HTR-8/SVneo (cell line): Measurements from ENCODE around the gene RPUSD2.
"Not testable (repeated sequence)": the region's sequence is repeated elsewhere in the genome, so short reads cannot be mapped to it uniquely, and the experiment has no call there.

ENCODE experiments used
- DNase-seq: peaks from one replicate; pipeline ENCODE4 v3.0.0; 2011; ENCODE audit warnings: low spot score, mixed read lengths; ENCODE audit not compliant: insufficient read length
- FAIRE-seq: peaks from 2 replicates; lab custom pipeline; 2011; peaks lifted over from hg19 to GRCh38; lab: Jason Lieb, UNC

RPUSD2 gene

GRCh38 chr15:40564591-40565332 lies 4.3 kb upstream of the RPUSD2 start, which contains the start of gene CCDC32:
Gene CCDC32 (minus strand): TSS chr15:40565042. CDS start chr15:40563015, 2,027 bp downstream.
- FAIRE-seq, result peak; percentile 86
- peak; percentile 99 for DNase-seq

- no peak for FAIRE-seq
- no peak for DNase-seq
Measured at GRCh38 chr15:40565333-40566238, 3.5 kb upstream of the RPUSD2 start.

- FAIRE-seq (no peak), DNase-seq (no peak)
Measured at GRCh38 chr15:40567111-40567510, 2.0 kb upstream of the RPUSD2 start.

- DNase-seq (no peak), FAIRE-seq (no peak)
Measured at GRCh38 chr15:40575113-40575512, 6.0 kb downstream of the RPUSD2 start.

- not testable (repeated sequence) for DNase-seq, FAIRE-seq
Measured at GRCh38 chr15:40576914-40577313, 7.8 kb downstream of the RPUSD2 start.

GRCh38 chr15:40578892-40579291 lies 9.8 kb downstream of the RPUSD2 start:
- no peak for DNase-seq
- FAIRE-seq, result no peak

GRCh38 chr15:40581796-40582195 lies 12.7 kb downstream of the RPUSD2 start:
- DNase-seq, FAIRE-seq: not testable (repeated sequence)

GRCh38 chr15:40582726-40583246 lies 13.7 kb downstream of the RPUSD2 start:
- DNase-seq, result no peak
- FAIRE-seq, result no peak

GRCh38 chr15:40584191-40584590 lies 15.1 kb downstream of the RPUSD2 start:
- DNase-seq (no peak), FAIRE-seq (no peak)

GRCh38 chr15:40590667-40591050 lies 21.6 kb downstream of the RPUSD2 start:
- no peak for FAIRE-seq
- no peak for DNase-seq

GRCh38 chr15:40591389-40591788 lies 22.3 kb downstream of the RPUSD2 start:
- DNase-seq, result no peak
- no peak for FAIRE-seq

- DNase-seq (no peak), FAIRE-seq (no peak)
Measured at GRCh38 chr15:40593165-40593564, 24.1 kb downstream of the RPUSD2 start.

GRCh38 chr15:40593588-40594428 lies 24.7 kb downstream of the RPUSD2 start, which contains the start of gene KNL1:
Gene KNL1 (plus strand): TSS chr15:40594249. CDS start chr15:40602932, 8,683 bp downstream.
- DNase-seq (peak; percentile 77), FAIRE-seq (no peak)

GRCh38 chr15:40594429-40594836 lies 25.3 kb downstream of the RPUSD2 start:
- DNase-seq (peak; percentile 54), FAIRE-seq (no peak)

- FAIRE-seq (no peak), DNase-seq (no peak)
Measured at GRCh38 chr15:40595219-40595618, 26.1 kb downstream of the RPUSD2 start.

- no peak for FAIRE-seq
- DNase-seq, result no peak
Measured at GRCh38 chr15:40595773-40596172, 26.7 kb downstream of the RPUSD2 start.

GRCh38 chr15:40597024-40597423 lies 27.9 kb downstream of the RPUSD2 start:
- FAIRE-seq (no peak), DNase-seq (no peak)

GRCh38 chr15:40598126-40598525 lies 29.0 kb downstream of the RPUSD2 start:
- no peak for DNase-seq
- no peak for FAIRE-seq

GRCh38 chr15:40598672-40599071 lies 29.6 kb downstream of the RPUSD2 start:
- DNase-seq, result no peak
- no peak for FAIRE-seq

GRCh38 chr15:40600956-40601355 lies 31.9 kb downstream of the RPUSD2 start:
- no peak for FAIRE-seq
- no peak for DNase-seq
